ENCODE results near the gene YTHDC1.
A peak's percentile ranks its signal among the peaks of the same experiment; 100 is the strongest.
"Not testable (repeated sequence)": the region's sequence is repeated elsewhere in the genome, so short reads cannot be mapped to it uniquely, and the experiment has no call there.

The YTHDC1 gene

DNA sequence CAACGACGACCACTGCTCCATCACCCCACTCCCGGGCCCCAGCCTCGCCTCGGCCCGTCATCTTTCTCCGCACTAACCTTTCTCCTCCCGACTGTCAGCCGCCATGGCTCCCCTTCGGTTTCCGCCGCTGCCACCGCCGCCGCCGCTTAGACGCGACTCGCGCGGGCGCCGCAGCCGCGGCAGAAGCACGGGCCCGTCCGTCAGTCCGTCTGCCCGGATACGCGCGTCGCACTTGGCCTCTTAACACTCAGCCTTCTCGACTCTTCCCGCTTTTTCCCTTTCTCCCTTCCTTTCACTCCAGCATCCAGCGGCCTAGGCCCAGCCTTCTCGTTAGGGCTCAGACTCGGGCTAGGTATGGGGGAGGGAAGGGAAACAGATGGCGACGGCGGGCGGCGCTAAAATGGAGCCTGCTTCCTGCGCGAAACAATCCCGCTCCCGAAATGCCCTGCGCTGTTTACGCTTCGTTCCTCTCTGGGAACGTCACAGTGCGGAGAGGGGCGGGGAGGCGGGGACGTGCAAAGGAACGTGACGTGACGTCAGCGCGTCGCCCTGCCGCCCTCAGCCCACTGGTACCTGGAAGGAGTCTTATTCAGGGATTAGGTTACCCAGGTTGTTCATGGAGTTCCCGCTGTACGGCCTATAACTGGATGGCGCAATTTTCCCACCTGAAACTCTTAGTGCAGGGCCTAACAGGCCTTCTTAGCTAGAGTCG, at the start of gene YTHDC1:
Gene YTHDC1 (minus strand): TSS at position 442 of the 712 bp plus-strand sequence. CDS start 337 bp downstream, at position 105.
- DNase-seq, result peak; percentile 95

GRCh38 chr4:68399306-68399705, 49.4 kb upstream of the YTHDC1 start:
- no peak for DNase-seq

DNA sequence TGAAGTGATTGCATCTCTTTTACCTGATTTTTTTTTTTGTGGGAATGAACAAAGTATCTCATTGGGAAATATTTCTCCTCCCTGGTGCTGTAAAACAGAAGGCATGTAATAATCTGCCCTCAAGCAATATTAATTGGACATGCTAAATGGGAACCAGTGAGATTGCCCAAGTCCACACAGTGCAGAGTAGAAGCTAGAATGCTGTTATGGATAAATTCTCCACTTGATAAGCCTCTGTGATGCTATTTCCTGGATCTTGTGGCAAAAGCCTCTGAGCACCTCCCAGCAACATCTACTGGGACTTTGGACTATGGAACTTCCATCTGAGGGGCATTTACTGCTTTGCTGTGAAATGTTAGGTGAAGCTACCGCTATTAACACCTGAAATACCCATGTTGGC, 46.9 kb upstream of the YTHDC1 start:
- no peak for DNase-seq

DNA sequence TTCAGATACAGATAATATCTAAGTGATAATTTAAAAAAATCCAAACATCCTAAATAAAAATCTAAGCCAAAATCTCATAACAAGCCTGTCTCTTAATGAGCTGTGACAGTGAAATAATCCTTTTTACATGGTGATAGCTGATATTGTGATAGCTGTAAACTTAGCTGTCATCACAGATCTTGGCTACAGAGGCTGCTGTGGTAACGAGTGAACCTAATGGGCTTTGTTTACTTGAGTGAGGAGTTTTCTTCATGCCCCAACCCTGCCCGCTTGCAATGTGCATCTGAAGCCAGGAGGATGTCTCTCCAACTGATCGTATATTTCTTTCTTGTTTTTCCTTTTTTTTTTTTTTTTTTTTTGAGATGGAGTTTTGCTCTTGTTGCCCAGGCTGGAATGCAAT, 41.5 kb upstream of the YTHDC1 start:
- no peak for DNase-seq

DNA sequence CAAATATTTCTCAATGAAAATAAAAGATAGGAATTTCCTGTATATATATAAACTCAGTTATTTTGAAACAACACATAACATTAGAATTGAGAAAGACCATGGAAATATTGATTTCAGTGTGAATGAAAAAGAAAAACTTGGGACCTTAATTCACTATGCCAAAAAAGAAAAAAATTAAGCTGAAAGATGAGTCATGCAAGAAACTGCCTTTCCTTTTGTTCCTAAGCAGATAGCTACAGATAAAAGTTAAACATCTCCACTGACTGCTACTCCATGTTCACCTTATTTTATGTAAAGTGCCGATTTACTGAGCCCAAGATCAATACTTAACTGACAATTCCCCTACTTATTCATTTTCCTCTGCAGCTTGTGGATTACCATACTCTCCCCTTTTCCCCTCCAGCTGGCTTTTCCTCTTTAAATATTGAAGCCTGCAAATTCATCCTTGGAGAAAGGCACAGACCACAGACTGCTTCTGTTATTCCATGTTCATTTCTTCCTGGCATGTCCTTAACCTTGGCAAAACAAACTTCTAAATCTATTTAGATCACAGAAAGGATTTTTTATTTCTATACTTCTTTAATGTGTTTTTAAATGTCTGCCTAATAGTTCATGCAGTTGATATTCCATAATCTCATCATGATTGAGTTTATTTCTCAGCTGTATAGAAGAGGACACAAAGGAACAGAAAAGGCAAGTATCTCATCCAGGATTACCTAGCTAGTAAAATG, 40.5 kb upstream of the YTHDC1 start:
- no peak for DNase-seq

DNA sequence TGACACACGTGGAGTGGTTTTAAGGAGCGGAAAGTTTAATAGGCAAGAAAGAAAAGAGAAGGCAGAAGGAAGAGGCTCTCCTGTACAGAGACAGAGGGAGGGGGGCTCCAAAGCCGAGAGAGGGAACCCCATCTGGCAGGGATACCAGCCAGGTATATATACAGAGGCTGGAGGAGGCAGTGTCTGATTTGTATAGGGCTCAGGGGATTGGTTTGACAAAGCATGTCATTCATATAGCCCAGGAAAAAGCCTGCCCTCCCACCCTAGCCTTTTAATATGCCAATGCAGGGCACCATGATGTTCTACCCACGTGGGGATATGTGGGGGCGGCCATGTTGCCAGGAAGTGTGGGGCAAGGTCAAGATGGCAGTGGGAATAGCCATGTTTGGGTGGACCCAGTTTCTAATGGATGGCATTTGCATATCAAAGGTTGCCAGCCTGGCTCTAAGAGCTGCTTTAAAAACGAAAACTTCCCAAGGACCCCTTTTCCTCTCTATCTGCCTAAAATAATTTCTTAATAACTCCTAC, 39.6 kb upstream of the YTHDC1 start:
- not testable (repeated sequence) for DNase-seq

DNA sequence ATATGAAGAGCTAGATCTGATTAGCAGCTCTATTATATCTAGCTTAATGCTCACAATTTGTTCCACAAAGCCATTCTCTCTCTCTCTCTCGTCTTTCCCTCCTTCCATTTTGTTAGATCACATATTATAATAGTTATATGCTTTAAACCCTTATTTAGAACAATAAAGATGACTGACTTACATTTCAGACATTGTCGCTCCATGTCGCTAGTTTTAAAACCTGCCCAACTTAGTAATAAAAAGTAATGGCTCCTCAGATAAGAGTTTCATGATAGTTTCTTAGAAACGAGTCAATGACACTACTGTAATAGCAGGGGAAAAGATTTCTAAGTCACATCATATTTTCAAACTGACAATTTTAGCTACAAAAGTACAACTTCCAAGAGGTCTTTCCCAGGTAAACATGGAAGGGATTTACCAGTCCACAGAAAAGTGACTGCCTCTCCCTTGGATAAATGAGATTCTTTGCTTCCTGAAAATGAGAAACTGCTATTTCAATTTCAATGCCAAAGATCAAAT, 38.5 kb upstream of the YTHDC1 start:
- no peak for DNase-seq

- DNase-seq, result no peak
These were observed 35.4 kb upstream of the YTHDC1 start for GRCh38 chr4:68385267-68385666.

GRCh38 chr4:68383115-68383514, 33.2 kb upstream of the YTHDC1 start:
- no peak for DNase-seq

- DNase-seq, result no peak
These were observed 28.3 kb upstream of the YTHDC1 start for GRCh38 chr4:68378226-68378625.

DNA sequence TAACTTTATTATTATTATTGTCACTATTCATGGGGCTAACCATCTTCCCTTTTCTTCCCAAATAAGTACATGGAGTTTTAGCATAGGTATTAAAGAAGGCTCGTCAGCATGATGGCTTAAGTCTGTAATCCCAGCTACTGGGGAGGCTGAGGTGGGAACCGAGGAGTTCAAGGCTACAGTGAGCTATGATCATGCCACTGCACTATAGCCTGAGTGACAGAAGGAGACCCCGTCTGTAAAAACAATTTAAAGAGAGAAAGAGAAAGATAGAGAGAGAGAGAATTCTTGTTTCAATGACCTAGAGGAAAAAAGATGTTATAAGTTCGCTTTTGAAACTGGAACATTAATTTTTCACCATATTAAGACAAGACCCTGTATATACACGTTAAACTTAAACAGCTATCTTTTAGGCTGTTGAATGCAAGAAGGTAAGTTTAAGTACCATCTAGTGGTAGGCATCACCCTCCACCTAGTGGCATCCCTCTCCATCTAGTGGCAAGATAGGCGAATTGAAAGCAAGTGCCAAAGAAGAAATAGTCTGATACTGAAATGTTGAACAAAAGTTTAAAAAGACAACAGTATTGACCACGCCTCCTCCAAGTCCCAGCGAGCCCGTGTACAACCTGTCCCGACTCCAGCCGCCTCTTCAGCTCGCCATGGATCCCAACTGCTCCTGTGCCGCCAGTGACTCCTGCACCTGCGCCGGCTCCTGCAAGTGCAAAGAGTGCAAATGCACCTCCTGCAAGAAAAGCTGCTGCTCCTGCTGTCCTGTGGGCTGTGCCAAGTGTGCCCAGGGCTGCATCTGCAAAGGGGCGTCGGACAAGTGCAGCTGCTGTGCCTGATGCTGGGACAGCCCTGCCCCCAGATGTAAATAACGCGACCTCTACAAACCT, 26.0 kb upstream of the YTHDC1 start:
- peak; percentile 47 for DNase-seq

DNA sequence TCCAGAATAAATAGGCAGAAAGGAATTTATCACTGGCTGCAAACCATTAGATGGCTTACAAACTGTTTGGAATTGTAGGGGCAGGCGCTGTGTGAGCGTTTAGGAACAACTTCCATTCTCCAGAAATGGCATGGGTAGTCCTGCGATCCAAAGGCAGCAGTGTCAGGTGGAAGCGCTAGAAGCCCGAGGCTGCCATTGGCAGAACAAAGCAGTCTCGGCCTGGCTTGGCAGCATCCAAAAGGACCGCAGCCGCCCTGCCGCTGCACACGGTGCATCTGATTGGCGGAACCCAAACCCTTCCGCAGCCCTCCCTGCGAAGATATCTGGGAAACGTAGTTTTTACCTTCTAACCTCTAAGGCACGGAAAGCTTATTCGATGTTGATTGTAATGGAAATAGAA, 23.6 kb upstream of the YTHDC1 start:
- peak; percentile 60 for DNase-seq

DNA sequence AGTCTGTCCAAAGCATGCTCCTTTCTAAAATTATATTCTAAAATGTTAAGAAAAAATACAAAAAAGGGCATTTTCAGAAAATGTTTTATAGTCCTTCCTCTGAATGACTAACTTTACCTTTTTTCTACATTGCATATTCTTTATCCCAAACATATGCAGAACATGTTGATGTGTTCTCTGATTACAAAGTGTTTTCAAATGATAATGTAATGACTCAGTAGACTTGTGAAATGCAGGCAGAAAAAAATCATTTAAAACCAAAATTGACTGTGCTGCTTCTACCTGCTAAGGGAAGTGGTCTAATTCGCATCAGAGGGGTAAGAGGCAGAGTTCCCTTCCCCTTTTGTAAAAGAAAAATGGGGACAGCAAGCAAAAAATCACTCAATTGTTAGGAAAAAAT, 22.7 kb upstream of the YTHDC1 start:
- no peak for DNase-seq

GRCh38 chr4:68369142-68369805, 19.4 kb upstream of the YTHDC1 start:
- no peak for DNase-seq

GRCh38 chr4:68368691-68369131, 18.8 kb upstream of the YTHDC1 start:
- DNase-seq, result no peak

GRCh38 chr4:68367835-68368234, 17.9 kb upstream of the YTHDC1 start:
- no peak for DNase-seq

- no peak for DNase-seq
These were observed 16.7 kb upstream of the YTHDC1 start for GRCh38 chr4:68366600-68366999.

GRCh38 chr4:68365068-68365467, 15.2 kb upstream of the YTHDC1 start:
- DNase-seq, result no peak

GRCh38 chr4:68361146-68361589, 11.3 kb upstream of the YTHDC1 start:
- no peak for DNase-seq

DNA sequence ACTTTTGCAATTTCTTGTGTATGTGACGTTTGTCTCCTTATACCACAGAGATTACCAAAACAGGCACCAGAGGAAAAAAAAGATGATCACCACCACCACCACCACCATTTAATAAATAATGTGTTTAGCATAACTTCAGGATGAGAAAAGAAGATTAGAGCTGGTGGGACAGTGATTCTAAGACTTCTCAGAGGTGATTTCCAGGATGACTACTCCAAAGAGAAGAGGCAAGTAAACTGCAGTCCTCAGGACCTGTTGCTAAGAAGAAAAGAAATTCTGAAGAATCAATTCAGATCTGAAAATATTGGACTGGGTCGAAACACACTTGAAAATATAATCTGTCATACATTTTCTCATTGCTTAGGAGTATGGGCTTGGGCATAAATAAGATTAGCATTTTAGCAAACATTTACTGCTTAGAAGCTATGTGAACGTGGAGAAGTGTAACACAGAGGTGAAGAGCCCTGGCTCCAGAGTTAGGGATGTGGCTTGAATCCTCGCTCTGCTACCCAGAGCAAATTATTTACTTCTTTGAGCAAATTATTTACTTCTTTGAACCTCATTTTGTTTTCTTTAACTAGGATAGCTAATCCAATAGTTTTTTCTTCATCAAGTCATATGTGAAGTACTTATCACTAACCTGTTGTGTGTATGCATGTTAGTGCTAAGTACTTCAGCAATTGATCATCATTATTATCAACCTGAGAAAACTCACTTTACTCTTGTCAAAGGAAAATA, 10.5 kb upstream of the YTHDC1 start:
- no peak for DNase-seq

DNA sequence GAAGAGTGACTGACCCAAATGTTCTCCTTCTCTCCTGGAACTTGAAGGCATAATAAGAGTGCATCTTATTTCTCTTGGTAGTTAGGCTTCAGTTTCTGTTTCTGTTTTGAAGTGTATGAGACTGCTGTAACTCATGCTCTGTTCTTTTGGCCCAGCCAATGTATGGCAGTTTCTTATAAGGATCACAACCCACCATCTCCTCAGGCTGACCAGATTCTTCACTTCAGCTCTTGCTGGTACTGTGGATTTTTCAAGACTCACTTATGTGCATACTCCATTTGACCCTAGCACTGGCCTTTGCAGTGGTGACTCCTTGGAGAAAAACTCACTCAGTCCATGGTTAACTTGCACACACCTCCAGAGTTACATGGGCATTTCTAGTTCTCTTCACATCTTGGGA, 9.6 kb upstream of the YTHDC1 start:
- DNase-seq, result no peak

- DNase-seq, result no peak
These were observed 9.1 kb upstream of the YTHDC1 start for GRCh38 chr4:68358988-68359387.
